ENCODE measurements around the gene ZIC4.

Gene ZIC4

GRCh38 chr3:147381596-147381995 is 24.7 kb downstream of the ZIC4 start:
- Histone ChIP-seq H3K4me2 (ENCODE audit: low read length) (no peak overlapping the region), H3K9me3 (ENCODE audit: insufficient read depth, low read length) (no peaks in the 10 kb centered on the region), H3K4me3 (ENCODE audit: low read length) (no peak overlapping the region), H2AFZ (ENCODE audit: low read depth, low read length) (no peak overlapping the region), H3K79me2 (ENCODE audit: low read length) (no peaks in the 10 kb centered on the region), H3K4me1 (ENCODE audit: low read length) (peaks cover 5% of the 10 kb centered on the region; the same call in 1 of the 2 replicates), H3K27ac (ENCODE audit: low read length) (no peak overlapping the region), H3K27me3 (ENCODE audit: low read depth, low read length) (no peaks in the 10 kb centered on the region), H3K36me3 (replicated peaks; ENCODE audit: low read depth, low read length) (no peaks in the 10 kb centered on the region), H3K9ac (ENCODE audit: low read length) (no peak overlapping the region), H4K20me1 (ENCODE audit: insufficient read depth, low read length) (no peaks in the 10 kb centered on the region)
- TF ChIP-seq CTCF (IDR thresholded peaks at IDR 0.05; ENCODE audit: low read depth, low read length), result no peak
- no peak for TF ChIP-seq EZH2phosphoT487 (IDR thresholded peaks at IDR 0.05; ENCODE audit: low read depth)

GRCh38 chr3:147380977-147381376 is 25.4 kb downstream of the ZIC4 start:
- no peak overlapping the region for H3K4me3 ChIP-seq (ENCODE audit: low read length)
- no peak overlapping the region for H3K4me2 ChIP-seq (ENCODE audit: low read length)
- H3K9ac ChIP-seq (ENCODE audit: low read length), result no peak overlapping the region
- TF ChIP-seq EZH2phosphoT487 (IDR thresholded peaks at IDR 0.05; ENCODE audit: low read depth) (no peak), CTCF (IDR thresholded peaks at IDR 0.05; ENCODE audit: low read depth, low read length) (no peak)
- H4K20me1 ChIP-seq (ENCODE audit: insufficient read depth, low read length), result no peaks in the 10 kb centered on the region
- H3K36me3 ChIP-seq (replicated peaks; ENCODE audit: low read depth, low read length), result no peaks in the 10 kb centered on the region
- H3K79me2 ChIP-seq (ENCODE audit: low read length), result no peaks in the 10 kb centered on the region
- peaks cover 5% of the 10 kb centered on the region; the same call in 1 of the 2 replicates for H3K4me1 ChIP-seq (ENCODE audit: low read length)
- H3K9me3 ChIP-seq (ENCODE audit: insufficient read depth, low read length), result no peaks in the 10 kb centered on the region
- H3K27ac ChIP-seq (ENCODE audit: low read length), result no peak overlapping the region
- no peak overlapping the region for H2AFZ ChIP-seq (ENCODE audit: low read depth, low read length)
- no peaks in the 10 kb centered on the region for H3K27me3 ChIP-seq (ENCODE audit: low read depth, low read length)

- Histone ChIP-seq H2AFZ (ENCODE audit: low read depth, low read length) (no peak overlapping the region), H3K9ac (ENCODE audit: low read length) (no peak overlapping the region), H3K4me3 (ENCODE audit: low read length) (no peak overlapping the region), H4K20me1 (ENCODE audit: insufficient read depth, low read length) (no peaks in the 10 kb centered on the region), H3K4me1 (ENCODE audit: low read length) (peaks cover 5% of the 10 kb centered on the region; the same call in 1 of the 2 replicates), H3K79me2 (ENCODE audit: low read length) (no peaks in the 10 kb centered on the region), H3K27ac (ENCODE audit: low read length) (no peak overlapping the region), H3K9me3 (ENCODE audit: insufficient read depth, low read length) (no peaks in the 10 kb centered on the region), H3K4me2 (ENCODE audit: low read length) (no peak overlapping the region), H3K27me3 (ENCODE audit: low read depth, low read length) (no peaks in the 10 kb centered on the region), H3K36me3 (replicated peaks; ENCODE audit: low read depth, low read length) (no peaks in the 10 kb centered on the region)
- TF ChIP-seq CTCF (IDR thresholded peaks at IDR 0.05; ENCODE audit: low read depth, low read length) (no peak), EZH2phosphoT487 (IDR thresholded peaks at IDR 0.05; ENCODE audit: low read depth) (no peak)
Measured at GRCh38 chr3:147380387-147380951, 25.9 kb downstream of the ZIC4 start.

- no peaks in the 10 kb centered on the region for H3K27me3 ChIP-seq (ENCODE audit: low read depth, low read length)
- H3K4me1 ChIP-seq (ENCODE audit: low read length), result peaks cover 5% of the 10 kb centered on the region; the same call in 1 of the 2 replicates
- no peaks in the 10 kb centered on the region for H3K79me2 ChIP-seq (ENCODE audit: low read length)
- H3K36me3 ChIP-seq (replicated peaks; ENCODE audit: low read depth, low read length), result no peaks in the 10 kb centered on the region
- no peak overlapping the region for H3K27ac ChIP-seq (ENCODE audit: low read length)
- no peak overlapping the region for H3K9ac ChIP-seq (ENCODE audit: low read length)
- no peaks in the 10 kb centered on the region for H3K9me3 ChIP-seq (ENCODE audit: insufficient read depth, low read length)
- H4K20me1 ChIP-seq (ENCODE audit: insufficient read depth, low read length), result no peaks in the 10 kb centered on the region
- H2AFZ ChIP-seq (ENCODE audit: low read depth, low read length), result no peak overlapping the region
- no peak overlapping the region for H3K4me3 ChIP-seq (ENCODE audit: low read length)
- TF ChIP-seq CTCF (IDR thresholded peaks at IDR 0.05; ENCODE audit: low read depth, low read length) (no peak), EZH2phosphoT487 (IDR thresholded peaks at IDR 0.05; ENCODE audit: low read depth) (no peak)
- no peak overlapping the region for H3K4me2 ChIP-seq (ENCODE audit: low read length)
Measured at GRCh38 chr3:147379651-147380050, 26.7 kb downstream of the ZIC4 start.

Data from OCI-LY3 (cell line).